HCT116 (cell line): ENCODE measurements around the gene GUCA2A.

Experiments
- CEBPB ChIP-seq: IDR thresholded peaks from 2 replicates; pipeline ENCODE4 v1.6.1; 2012; ENCODE audit warnings: low read depth
- EZH2 ChIP-seq: fragments of 200-600 bp; sonication (generic); IDR thresholded peaks from 2 replicates; pipeline ENCODE4 v1.6.1; 2017; ENCODE audit warnings: antibody characterized with exemption, mixed run types
- POLR2A ChIP-seq: IDR thresholded peaks from 2 replicates; pipeline ENCODE4 v1.7.0; 2011; ENCODE audit warnings: borderline replicate concordance; ENCODE audit not compliant: insufficient read depth, insufficient read length; ENCODE audit errors: extremely low read depth
- POLR2AphosphoS5 ChIP-seq: IDR thresholded peaks from 2 replicates; pipeline ENCODE4 v1.6.1; 2011; ENCODE audit warnings: mild to moderate bottlenecking, low read depth, low read length, moderate library complexity
- TF ChIP-seq, protein P1 (sequence below), 3 experiments: fragments of 200-600 bp in 1 of 3; sonication (generic) in 1 of 3; IDR thresholded peaks in 2 of 3; conservative IDR thresholded peaks in 1 of 3; 2 replicates each; pipeline ENCODE4 v1.5.1; 2012 to 2017; ENCODE audit warnings: low read depth in 2 of 3, low read length in 2 of 3, antibody characterized with exemption in 1 of 3, borderline replicate concordance in 1 of 3, control low read depth in 1 of 3, mild to moderate bottlenecking in 1 of 3, mixed read lengths in 1 of 3, mixed run types in 1 of 3, moderate library complexity in 1 of 3; ENCODE audit not compliant: insufficient read depth in 1 of 3
- TF ChIP-seq, protein P2 (sequence below): IDR thresholded peaks from 2 replicates; pipeline ENCODE4 v1.6.1; 2012; ENCODE audit warnings: low read depth

DNA sequence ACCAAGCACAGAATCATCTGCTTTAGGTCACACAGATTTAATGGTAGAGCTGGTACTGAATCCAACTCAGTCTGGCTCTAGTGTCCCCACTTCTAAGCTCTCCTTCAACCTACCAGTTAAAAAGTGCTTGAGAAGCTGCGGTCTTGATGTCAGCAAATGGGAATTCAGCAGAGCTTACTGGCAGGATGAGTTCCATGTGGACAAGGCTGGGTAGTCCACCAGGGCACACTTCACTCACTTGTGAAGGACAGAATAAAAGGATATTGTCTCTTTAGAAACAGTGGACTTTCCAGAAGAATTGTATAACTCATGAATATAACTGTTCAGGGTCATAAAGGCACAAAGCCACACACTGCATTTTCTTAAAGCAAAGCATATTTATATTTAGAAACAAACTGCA is 46.4 kb downstream of the GUCA2A start:
- TF ChIP-seq EZH2 (no peak), POLR2A (no peak), CEBPB (no peak), POLR2AphosphoS5 (no peak)
- TF ChIP-seq, protein P1, sequence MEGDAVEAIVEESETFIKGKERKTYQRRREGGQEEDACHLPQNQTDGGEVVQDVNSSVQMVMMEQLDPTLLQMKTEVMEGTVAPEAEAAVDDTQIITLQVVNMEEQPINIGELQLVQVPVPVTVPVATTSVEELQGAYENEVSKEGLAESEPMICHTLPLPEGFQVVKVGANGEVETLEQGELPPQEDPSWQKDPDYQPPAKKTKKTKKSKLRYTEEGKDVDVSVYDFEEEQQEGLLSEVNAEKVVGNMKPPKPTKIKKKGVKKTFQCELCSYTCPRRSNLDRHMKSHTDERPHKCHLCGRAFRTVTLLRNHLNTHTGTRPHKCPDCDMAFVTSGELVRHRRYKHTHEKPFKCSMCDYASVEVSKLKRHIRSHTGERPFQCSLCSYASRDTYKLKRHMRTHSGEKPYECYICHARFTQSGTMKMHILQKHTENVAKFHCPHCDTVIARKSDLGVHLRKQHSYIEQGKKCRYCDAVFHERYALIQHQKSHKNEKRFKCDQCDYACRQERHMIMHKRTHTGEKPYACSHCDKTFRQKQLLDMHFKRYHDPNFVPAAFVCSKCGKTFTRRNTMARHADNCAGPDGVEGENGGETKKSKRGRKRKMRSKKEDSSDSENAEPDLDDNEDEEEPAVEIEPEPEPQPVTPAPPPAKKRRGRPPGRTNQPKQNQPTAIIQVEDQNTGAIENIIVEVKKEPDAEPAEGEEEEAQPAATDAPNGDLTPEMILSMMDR (IDR thresholded peaks at IDR 0.05 in 2 of 3, conservative IDR thresholded peaks at IDR 0.05 in 1 of 3; ENCODE audit: borderline replicate concordance in 1 of 3, insufficient read depth in 1 of 3, low read depth in 2 of 3, low read length in 2 of 3), result no peak
- TF ChIP-seq, protein P2, sequence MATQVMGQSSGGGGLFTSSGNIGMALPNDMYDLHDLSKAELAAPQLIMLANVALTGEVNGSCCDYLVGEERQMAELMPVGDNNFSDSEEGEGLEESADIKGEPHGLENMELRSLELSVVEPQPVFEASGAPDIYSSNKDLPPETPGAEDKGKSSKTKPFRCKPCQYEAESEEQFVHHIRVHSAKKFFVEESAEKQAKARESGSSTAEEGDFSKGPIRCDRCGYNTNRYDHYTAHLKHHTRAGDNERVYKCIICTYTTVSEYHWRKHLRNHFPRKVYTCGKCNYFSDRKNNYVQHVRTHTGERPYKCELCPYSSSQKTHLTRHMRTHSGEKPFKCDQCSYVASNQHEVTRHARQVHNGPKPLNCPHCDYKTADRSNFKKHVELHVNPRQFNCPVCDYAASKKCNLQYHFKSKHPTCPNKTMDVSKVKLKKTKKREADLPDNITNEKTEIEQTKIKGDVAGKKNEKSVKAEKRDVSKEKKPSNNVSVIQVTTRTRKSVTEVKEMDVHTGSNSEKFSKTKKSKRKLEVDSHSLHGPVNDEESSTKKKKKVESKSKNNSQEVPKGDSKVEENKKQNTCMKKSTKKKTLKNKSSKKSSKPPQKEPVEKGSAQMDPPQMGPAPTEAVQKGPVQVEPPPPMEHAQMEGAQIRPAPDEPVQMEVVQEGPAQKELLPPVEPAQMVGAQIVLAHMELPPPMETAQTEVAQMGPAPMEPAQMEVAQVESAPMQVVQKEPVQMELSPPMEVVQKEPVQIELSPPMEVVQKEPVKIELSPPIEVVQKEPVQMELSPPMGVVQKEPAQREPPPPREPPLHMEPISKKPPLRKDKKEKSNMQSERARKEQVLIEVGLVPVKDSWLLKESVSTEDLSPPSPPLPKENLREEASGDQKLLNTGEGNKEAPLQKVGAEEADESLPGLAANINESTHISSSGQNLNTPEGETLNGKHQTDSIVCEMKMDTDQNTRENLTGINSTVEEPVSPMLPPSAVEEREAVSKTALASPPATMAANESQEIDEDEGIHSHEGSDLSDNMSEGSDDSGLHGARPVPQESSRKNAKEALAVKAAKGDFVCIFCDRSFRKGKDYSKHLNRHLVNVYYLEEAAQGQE, result no peak
